Activated CD4-positive, alpha-beta T cell treated with anti-CD3 and anti-CD28 coated beads, Interleukin-2, amount 50 U/mL, for 16 hours (primary cell): ENCODE measurements around the gene WDR45B.
"Not testable (repeated sequence)": the region's sequence is repeated elsewhere in the genome, so short reads cannot be mapped to it uniquely, and the experiment has no call there.

Experiments
- DNase-seq: peaks from one replicate; pipeline ENCODE4 v3.0.0-alpha.2; 2020

WDR45B gene

DNA sequence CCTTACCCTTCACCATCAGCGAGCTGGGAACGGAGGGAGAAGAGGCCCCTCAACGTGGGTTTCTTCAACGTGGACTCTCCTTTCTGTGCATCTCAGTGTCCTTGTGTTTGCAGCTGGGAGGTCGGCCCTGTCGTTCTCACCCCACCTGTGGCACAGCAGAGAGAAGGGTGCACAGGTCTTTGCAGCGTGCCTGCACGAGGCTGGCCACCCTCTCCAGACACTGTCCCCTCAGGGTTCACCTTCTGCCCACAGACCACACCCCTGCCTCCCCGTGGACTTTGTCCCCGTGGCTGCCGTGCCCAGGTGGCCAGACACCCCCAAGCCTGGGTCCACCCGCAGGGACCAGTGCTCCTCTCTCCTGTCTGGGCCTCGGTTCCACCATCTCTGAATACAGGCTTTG, 7.3 kb upstream of the WDR45B start:
- DNase-seq = no peak

DNA sequence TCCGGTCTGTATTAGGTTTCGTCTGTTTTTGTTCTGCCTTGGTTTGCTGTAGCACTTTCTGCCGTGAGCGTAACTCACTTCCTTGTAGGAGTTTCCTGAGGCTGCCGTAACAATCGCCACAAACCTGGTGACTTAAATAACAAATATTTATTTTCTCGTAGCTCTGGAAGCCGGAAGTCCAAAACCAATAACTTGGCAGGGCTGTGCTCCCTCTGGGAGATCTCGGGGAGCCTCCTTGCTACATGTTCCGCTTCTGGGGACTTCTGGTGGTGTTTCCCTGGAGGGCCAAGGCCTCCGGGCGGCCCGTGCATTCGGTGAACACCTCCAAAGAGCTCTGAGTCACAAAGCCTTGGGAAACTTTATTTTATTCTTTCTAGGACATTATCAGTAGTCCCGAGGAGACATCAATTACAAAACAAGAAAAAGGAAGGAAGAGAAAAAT, 6.8 kb upstream of the WDR45B start:
- no peak for DNase-seq

DNA sequence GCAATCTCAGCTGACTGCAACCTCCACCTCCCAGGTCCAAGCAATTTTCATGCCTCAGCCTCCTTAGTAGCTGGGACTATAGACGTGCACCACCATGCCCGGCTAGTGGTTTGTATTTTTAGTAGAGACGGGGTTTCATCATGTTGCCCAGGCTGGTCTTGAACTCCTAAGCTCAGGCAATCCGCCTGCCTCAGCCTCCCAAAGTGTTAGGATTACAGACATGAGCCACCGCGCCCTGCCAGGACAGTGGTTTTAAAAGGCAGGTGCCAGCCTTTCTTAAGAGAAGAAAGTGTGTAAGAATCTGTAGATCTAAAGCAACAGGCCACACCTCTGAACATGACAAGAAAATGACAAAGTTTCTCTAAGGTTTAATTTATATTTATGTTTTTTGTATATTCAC, 6.4 kb upstream of the WDR45B start:
- DNase-seq = not testable (repeated sequence)

DNA sequence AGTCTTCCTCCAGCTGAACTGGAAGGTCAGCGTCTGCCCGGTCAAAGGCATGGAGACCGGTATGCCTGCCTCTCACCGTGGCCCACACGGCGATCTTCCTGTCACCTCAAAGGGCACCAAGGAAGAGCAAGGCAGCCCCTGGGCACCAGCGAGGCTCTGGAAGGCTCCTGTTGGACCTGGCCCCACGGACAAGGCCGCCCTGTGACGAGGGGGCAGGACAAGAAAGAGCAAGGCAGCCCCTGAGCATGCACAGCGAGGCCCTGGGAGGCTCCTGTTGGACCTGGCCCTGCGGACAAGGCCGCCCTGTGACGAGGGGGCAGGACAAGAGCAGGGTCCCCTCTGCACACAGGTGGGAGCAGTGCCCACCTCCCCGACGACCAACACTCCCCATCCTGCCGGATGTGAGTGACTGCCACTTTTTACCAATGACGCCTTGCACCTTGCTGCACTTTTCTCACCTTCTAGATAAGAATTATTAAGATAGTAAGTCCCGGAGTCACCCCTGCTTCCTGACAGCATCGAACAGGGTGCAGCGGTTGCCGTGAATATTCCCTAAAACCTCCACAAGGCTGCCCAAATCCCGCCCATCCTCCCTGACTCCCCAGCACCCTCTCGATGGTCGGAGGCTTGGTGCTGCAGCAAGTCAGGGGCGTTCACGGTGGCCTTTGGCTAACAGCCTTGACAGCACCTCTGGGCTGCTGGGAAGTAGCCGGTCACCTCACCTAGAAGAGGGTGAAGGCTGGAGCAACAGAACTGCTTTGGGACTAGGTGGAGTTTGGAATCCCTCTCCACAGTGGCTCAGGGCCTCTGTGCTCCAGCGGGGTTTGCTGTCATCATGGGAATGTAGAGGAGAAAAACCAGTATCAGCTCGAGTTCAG, 5.6 kb upstream of the WDR45B start:
- DNase-seq = no peak

DNA sequence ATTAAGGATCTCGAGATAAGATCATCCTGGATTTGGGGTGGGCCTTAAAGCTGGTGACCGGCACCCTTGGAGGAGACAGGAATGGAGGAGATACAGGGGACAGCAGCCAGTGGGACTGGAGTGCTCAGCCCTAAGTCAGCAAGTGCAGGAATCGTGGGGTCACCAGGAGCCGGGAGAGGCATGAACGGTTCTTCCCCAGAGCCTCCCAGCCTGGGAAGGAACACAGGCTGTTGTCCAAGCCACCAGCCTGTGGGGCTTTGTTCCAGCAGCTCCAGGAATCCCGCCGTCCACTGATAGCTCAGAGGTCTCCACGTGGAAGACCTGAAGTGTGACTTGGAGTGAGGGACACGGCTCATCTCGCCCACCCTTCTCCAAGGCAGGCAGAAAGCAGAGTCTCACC, 2.5 kb upstream of the WDR45B start:
- DNase-seq = no peak

DNA sequence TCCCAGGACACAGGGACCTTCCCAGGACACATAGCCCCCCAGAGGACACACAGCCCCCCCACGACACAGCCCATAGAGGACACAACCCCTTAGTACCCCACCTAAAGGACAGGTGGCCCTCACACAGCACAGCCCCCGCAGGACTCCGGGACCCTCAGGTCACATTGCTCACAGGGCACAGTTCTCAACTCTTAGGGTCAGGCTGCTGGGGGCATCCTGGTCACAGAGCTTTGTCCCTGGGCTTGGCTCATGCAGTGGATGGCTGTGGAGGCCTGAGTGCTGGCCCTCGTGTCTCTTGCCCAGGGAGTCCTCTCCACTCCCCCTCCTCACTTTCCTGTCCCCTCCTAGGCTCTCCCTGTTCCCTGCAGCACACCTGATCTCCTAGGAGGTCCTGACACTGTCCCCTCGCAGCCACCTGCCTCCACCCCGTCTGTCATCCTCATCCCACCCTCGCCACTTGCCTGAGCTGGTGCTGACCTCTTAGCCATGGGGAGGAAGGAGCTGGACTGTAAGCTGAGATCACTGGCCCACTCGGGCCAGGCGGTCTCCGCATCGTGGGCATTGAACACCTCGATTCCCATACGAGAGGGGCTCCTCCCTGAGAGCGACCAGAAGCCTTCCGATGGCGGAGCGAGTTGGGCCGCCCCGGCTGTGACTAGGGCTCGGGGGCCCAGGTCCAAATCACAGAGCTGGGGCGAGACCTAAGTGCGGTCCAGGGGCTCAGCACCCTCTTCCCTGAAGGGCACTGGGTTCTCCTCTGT, 1.4 kb upstream of the WDR45B start:
- no peak for DNase-seq

DNA sequence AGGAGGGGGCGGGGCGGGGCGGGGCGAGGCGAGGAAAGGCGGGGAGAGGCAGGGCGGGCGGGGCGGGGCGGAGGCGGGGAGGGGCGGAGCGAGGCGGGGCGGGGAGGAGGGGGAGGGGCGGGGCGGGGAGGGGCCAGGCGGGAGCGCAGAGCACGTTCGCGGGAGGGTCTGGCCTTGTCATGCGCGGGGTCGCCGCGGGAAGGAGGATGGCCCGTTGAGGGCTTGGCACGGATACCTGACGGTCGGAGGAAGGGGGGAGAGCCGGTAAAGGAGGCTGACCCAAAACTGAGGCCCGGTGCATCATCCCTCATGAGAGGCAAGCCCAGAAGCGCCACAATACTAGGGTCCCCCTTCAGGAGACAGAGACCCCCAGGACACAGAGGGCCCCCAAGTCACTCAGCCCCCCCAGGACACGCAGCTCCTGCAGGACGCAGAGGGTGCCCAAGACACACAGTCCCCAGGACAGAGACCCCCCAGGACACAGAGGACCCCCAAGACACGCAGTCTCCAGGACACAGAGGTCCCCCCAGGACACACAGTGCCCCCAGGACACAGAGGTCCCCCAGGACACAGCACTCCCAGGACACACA, 593 bp upstream of the WDR45B start:
- DNase-seq = no peak

DNA sequence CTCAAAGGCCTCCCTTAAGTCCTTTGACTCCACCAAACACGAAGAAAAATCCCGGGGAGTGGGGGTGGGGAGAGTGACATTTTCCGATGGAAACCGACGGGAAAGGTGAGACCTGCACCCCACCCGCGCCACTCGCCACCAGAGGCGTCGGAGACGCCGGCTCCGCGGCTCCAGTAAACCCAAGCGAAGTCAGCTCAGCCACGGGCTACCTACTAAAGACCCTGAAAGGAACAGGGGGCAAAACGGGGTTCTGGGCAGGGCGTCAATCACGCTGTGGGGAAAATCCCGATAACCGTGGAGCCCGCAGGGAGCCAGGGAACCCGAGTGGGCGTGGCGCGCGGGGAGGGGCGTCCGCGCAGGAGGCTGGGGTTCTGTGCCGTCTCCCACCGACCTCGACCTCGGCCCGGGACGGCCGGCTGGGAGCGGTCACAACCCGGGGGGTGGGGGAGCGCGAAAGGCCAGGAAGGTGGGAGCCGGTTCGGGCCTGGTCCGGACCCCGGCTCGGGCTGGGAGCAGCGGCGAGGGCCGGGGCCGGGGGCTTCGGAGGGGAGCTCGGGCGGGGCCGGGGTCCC, 565 bp downstream of the WDR45B start:
- peak; percentile 31 for DNase-seq

DNA sequence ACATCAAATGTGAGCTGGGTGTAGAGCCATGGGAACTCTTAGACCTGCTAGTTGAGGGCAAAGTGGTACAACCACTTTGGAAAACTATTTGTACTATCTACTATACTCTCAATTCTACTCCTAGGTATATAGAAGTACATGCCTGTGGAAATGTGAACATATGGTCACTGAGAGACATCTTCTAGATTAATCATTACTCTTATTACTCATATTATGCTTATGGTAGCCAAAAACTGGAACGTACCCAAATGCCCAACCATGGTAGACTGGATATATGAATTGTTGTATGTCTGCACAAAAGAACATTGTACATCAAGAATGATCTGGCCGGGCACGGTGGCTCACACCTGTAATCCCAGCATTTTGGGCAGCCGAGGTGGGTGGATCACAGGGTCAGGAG, 2.7 kb downstream of the WDR45B start:
- DNase-seq = no peak

DNA sequence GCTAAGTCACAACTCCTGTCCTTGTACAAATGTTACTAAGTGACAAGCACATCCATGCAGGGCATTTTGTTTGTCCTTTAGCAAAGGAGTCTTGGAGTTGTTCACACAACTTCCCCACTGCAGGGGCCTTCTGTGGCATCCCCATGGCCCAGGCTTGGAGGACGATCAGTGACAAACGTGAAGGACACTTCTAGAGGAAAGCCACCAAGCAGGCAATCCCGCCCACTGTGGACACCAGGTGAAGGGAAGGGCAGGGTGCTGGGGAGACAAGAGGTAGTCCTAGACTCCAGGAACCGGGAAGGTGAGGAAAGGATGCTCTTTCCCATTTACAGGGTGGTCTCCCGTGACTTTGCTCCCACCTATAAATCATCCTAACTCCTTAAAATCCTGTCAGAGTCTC, 4.1 kb downstream of the WDR45B start:
- no peak for DNase-seq

DNA sequence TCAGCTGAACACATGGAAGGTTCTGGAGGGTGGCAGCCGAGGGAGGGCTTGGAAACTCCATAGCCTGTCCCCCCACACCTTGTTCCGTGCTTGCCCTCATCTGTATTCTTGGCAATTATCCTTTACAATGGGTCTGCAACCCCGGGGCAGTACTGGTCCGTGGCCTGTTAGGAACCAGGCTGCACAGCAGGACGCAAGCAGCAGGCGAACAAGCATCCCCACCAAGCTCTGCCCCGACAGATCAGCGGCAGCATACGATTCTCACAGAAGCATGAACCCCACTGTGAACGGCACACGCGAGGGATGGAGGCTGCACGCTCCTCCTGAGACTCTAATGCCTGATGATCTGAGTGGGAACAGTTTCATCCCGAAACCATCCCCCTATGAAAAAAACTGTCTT, 6.2 kb downstream of the WDR45B start:
- DNase-seq = no peak

DNA sequence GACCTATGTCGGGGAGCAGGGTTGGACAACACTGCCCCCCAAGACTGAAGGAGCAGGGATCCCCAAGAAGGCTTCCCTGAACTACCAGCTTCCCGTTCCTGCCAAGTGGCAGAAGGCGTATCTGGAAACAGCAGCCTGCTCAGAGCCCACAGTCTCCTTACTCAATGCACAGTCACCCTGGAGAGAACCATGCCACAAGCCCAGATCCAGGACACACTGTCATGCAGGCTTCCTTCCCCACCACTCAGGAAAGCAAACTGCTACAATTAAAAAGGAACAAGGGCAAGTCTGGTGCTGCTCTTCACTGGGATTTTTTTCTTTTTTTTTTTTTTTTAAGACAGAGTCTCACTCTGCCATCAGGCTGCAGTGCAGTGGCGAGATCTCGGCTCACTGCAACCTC, 8.2 kb downstream of the WDR45B start:
- no peak for DNase-seq

DNA sequence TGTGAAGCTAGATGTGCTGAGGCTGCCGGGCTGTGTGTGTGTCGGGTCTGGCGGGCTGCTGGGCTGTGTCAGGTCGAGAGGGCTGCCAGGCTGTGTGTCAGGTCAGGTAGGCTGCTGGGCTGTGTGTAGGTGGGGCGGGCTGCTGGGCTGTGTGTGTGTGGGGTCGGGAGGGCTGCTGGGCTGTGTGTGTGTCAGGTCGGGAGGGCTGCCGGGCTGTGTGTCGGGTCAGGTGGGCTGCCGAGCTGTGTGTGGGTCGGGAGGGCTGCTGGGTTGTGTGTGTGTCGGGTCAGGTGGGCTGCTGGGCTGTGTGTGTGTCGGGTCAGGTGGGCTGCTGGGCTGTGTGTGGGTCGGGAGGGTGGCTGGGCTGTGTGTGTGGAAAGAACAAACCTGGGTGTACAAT, 8.6 kb downstream of the WDR45B start:
- no peak for DNase-seq

DNA sequence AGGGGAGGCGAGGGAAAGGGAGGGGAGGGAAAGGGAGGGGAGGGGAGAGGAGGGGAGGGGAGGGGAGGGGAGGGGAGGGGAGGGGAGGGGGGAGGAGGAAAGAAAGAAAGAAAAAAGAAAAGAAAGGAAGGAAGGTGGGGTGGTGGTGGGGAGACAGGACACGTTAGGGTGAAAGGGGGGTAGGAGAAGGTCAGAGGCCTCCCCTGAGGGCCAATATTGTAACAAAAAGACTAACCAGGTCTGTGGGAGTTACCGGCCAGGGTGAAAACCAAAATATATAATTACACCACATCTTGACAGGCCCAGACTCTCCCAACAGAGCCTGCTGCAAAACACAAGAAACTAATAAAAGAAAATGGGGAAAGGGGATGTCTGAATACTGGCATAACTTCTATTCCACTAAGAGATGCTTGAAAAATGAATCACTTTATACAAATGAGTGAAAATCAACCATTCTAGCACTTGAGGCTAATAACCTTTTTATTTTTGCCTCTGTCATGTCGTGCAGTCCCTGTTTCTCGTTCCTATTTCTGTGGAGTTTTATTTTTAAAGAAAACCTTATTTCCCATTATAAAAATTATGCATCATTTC, 10.0 kb downstream of the WDR45B start:
- DNase-seq = no peak

DNA sequence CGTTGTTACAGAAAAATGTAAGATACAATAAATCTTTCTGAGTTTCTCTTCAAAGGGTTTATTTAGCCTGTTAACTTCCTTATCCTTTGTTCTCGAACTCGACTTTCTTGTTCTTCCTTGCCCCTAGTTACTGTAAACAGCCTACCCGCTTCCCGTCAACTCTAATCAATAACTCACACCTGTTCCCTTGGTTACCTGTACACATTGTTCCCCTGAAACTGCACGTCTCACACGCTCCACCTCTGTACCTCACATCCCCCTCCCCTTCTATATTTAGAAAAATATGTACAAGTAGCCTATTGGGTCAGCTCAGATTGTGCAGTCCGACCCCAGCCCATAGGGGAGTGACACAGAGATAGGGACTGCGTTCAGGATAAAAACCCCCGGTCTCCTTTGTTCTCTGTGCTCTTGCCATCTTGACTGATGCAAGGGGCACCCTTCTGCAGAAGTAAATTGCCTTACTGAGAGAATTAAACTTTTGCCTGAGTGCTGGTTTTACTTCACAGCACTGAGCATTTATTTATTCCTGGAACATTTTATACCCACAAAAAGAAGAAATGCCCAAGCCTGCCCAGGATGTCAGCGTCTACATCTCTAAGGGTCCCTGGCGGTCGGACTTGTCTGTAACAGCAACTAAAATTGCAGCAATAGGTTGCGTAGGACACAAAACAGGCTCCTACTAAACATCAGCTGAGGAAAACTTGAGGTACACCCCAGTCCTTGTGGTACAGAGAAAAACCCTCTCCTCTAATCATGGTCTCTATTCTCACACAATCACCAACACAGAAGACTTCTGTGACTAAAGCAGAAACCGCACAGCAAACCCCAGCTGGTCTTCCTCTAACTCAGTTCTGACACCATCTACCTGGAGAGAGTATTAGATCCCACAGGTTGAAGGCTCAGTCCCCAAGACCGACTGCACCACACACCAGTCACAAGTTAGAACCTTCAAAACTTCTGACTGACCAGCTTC, 11.3 kb downstream of the WDR45B start:
- no peak for DNase-seq

DNA sequence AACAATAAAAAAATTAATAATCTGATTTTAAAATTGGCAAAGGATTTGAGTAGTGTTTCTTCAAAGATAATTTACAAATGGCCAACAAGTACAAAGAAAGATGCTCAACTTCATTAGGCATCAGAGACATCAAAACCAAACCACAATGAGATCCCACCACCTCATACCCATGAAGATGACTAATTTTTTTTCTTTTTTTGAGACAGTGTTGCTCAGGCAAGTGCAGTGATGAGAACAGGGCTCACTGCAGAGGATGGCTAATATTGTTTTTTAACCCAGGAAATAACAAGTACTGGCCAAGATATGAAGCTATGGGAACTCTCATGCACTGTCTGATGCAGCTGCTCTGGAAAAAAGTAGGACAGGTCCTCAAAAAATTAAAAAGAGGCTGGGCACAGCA, 14.9 kb downstream of the WDR45B start:
- DNase-seq = peak; percentile 42

DNA sequence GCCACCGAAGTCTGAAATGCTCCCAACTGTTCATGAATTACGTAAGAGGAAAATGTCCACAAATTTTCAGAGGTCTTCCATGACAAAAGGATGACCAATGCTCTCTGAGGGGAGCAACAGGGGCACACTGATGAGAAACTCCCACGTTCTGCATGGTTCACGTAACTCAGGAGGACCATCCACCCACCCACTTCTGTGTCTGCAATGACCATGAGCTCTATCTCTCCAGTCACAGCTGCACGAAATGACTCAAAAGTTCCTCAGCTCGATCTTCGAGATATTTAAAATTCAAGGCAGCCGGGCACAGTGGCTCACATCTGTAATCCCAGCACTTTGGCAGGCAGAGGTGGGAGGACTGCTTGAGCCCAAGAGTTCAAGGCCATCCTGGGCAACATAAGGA, 15.8 kb downstream of the WDR45B start:
- no peak for DNase-seq

DNA sequence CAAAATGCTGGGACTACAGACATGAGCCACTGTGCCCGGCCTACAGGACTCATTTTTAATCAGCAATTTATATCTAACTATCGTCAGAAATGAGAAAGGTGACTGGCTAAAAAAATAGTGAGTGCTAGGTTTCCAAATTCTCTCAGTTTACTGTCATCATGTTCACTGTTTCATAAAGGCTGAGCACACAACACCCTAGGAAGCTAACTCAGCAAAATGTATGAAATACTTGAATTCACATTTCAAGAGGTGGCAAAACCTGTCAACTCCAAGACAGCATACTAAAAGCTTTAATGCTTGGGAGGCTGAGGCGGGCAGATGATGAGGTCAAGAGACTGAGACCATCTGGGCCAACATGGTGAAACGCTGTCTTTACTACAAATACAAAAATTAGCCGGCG, 16.7 kb downstream of the WDR45B start:
- no peak for DNase-seq

DNA sequence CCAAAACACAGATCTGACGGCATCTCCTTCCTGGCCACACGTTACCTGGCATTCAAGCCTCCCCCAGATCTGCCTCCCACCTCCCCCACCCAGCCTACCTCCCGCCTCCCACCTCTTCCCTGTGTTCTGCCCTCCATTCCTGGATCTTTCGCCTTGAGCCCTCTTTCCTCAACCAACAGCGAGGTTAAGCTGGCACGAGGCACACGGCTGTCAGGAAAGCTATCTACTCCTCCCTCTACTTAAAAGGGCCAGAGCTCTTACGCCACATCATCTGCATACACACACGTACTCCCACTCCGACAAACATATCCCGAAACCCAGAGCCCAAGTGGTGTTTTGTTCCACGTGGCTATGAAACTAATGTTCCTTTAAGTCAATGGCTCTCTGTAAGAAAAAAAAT, 18.0 kb downstream of the WDR45B start:
- DNase-seq = no peak

DNA sequence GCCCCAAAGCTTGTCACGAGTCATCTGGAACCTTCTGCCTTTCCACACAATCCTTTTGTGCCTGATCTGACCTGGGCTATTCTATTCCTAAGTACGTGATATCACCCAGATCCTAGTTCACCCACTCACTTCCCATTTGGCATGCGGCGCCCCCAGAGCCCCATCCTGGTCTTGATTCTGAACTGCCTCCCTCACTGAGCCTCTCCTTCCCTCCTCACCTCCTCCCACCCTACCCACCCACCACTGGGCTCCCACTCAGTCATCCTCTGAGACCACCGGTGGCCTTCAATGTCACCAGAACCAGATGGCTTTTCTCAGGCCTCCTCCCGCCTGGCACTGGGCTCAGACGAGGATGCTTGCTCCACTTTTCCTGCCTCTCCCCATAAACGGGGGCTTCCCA, 18.5 kb downstream of the WDR45B start:
- DNase-seq = no peak

DNA sequence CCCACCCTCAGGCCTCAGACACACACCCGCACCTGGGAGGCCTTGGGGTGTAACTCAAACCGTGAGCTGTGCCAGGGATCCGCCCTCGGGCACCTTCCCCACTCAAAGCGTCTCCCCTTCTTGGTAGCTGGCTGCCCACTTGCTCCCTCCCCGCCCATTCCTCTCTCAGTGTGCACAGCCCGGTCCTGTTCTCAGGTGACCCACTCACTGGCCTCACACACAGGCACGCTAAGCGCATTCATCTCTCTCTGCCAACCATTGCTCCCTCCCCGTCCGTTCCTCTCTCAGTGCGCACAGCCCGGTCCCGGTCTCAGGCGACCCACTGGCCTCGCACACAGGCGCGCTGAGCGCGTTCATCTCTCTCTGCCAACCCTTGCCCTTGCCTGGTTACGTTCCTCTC, 20.8 kb downstream of the WDR45B start:
- no peak for DNase-seq

DNA sequence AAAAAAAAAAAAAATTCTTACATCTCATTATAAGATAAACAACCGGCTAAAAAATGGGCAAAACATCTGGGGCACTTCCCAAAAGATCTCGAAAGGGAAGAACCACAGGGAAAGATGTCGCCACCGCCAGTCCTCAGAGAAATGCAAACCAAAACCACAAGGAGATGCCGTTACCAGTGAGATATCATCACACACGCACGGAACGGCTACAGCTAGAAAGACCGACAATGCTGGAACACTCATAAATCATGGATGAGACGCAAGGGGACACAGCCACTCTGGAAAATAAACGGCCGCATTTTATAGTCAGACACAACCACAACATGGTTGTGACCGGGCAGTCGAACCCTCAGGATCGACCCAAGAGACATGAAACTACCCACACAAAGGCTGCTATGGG, 24.5 kb downstream of the WDR45B start:
- no peak for DNase-seq
